ENCODE data around the gene FOXO3.

DNA sequence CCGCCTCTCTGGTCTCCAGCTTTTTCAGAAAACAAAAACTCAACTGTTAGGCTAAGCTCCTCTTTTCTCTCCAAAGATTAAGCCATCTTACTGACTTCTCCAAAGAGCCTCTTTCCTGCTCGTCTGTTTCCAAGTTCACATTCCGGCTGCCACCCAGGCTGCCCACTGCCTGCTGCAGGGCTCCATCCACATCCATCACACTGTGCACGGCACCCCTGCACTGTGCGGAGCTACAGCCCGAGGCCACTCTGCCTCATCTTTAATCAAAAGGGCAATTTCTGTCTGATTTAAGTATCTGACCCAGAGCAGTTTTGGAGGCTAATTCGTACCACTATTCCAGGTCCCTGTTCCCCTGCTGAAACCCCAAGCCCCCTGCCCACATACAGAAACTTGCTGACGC is 145.9 kb downstream of the FOXO3 start:
- TF ChIP-seq, protein P1, sequence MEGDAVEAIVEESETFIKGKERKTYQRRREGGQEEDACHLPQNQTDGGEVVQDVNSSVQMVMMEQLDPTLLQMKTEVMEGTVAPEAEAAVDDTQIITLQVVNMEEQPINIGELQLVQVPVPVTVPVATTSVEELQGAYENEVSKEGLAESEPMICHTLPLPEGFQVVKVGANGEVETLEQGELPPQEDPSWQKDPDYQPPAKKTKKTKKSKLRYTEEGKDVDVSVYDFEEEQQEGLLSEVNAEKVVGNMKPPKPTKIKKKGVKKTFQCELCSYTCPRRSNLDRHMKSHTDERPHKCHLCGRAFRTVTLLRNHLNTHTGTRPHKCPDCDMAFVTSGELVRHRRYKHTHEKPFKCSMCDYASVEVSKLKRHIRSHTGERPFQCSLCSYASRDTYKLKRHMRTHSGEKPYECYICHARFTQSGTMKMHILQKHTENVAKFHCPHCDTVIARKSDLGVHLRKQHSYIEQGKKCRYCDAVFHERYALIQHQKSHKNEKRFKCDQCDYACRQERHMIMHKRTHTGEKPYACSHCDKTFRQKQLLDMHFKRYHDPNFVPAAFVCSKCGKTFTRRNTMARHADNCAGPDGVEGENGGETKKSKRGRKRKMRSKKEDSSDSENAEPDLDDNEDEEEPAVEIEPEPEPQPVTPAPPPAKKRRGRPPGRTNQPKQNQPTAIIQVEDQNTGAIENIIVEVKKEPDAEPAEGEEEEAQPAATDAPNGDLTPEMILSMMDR (IDR thresholded peaks at IDR 0.05; ENCODE audit: low read depth, low read length): no peak
- no peak for TF ChIP-seq POLR2A (IDR thresholded peaks at IDR 0.05; ENCODE audit: extremely low read depth, insufficient read length)
- TF ChIP-seq MYC (IDR thresholded peaks at IDR 0.05; ENCODE audit: low read depth, low read length): no peak

Measured in NB4 (cell line).